HEK293 (cell line): ENCODE results near the gene GRIK2.

Experiments
- CTCF ChIA-PET: fragments of 350-600 bp; formaldehyde crosslinking; extraction: SDS; loops from one replicate; lab custom pipeline; 2021; ENCODE audit warnings: antibody characterized with exemption; lab: Yijun Ruan, JAX
- POLR2A ChIA-PET: fragments of 300-600 bp; formaldehyde crosslinking; extraction: SDS; loops from one replicate; lab custom pipeline; 2020; ENCODE audit warnings: antibody characterized with exemption, inconsistent platforms; lab: Yijun Ruan, JAX
- H3K27ac ChIP-seq: fragments of 200-500 bp; sonication (Bioruptor generic); 2 replicates; pipeline ENCODE4 v1.5.1; 2014; ENCODE audit warnings: low read depth, low read length, control low read depth, inconsistent platforms; ENCODE audit errors: extremely low read depth
- H3K36me3 ChIP-seq, 2 experiments: fragments of 200-500 bp in 1 of 2; sonication (Bioruptor generic) in 1 of 2; 1 replicate in 1 of 2; 2 replicates in 1 of 2; pipeline ENCODE4 v1.5.1; 2014 to 2017; ENCODE audit warnings: inconsistent platforms in 2 of 2, low read length in 2 of 2; ENCODE audit not compliant: control insufficient read depth in 2 of 2, insufficient read depth in 1 of 2
- H3K4me1 ChIP-seq: fragments of 200-500 bp; sonication (Bioruptor generic); 2 replicates; pipeline ENCODE4 v1.5.1; 2014; ENCODE audit warnings: mild to moderate bottlenecking, low read length, inconsistent platforms; ENCODE audit not compliant: control insufficient read depth, insufficient read depth
- H3K4me3 ChIP-seq: 2 replicates; pipeline ENCODE4 v1.5.1; 2011; ENCODE audit warnings: low read depth, mild to moderate bottlenecking, control low read depth, low read length, moderate library complexity
- H3K9me3 ChIP-seq: fragments of 200-500 bp; sonication (Bioruptor generic); 2 replicates; pipeline ENCODE4 v1.5.1; 2014; ENCODE audit warnings: low read depth, low read length, inconsistent platforms; ENCODE audit not compliant: control insufficient read depth, insufficient read depth
- SP2 ChIP-seq: fragments of 450-650 bp; formaldehyde crosslinking; IDR thresholded peaks from 2 replicates; pipeline ENCODE4 v1.5.1; 2016; ENCODE audit warnings: missing biosample characterization, missing genetic modification characterization
- ZFP3 ChIP-seq: fragments of 450-650 bp; formaldehyde crosslinking; IDR thresholded peaks from 2 replicates; pipeline ENCODE4 v1.5.1; 2016; ENCODE audit warnings: low read depth, missing biosample characterization, missing genetic modification characterization
- ZNF169 ChIP-seq: fragments of 450-650 bp; formaldehyde crosslinking; IDR thresholded peaks from 2 replicates; pipeline ENCODE4 v1.5.1; 2016; ENCODE audit warnings: missing biosample characterization, missing genetic modification characterization
- ZNF2 ChIP-seq: fragments of 450-650 bp; formaldehyde crosslinking; IDR thresholded peaks from 2 replicates; pipeline ENCODE4 v1.5.1; 2016; ENCODE audit warnings: missing biosample characterization, missing genetic modification characterization
- ZNF23 ChIP-seq: fragments of 450-650 bp; formaldehyde crosslinking; IDR thresholded peaks from 2 replicates; pipeline ENCODE4 v1.5.1; 2016; ENCODE audit warnings: missing biosample characterization, missing genetic modification characterization, borderline replicate concordance
- ZNF416 ChIP-seq: fragments of 450-650 bp; formaldehyde crosslinking; IDR thresholded peaks from 2 replicates; pipeline ENCODE4 v1.5.1; 2016; ENCODE audit warnings: missing biosample characterization, missing genetic modification characterization
- ZNF473 ChIP-seq: fragments of 450-650 bp; formaldehyde crosslinking; IDR thresholded peaks from 2 replicates; pipeline ENCODE4 v1.5.1; 2017; ENCODE audit warnings: missing biosample characterization, missing genetic modification characterization
- ZNF571 ChIP-seq: fragments of 450-650 bp; formaldehyde crosslinking; IDR thresholded peaks from 2 replicates; pipeline ENCODE4 v1.5.0; 2017; ENCODE audit warnings: missing biosample characterization, missing genetic modification characterization
- ZNF596 ChIP-seq: fragments of 450-650 bp; IDR thresholded peaks from 2 replicates; pipeline ENCODE4 v1.5.0; 2018; ENCODE audit warnings: missing biosample characterization, mild to moderate bottlenecking, missing genetic modification characterization, moderate library complexity
- ZNF660 ChIP-seq: fragments of 450-650 bp; IDR thresholded peaks from 2 replicates; pipeline ENCODE4 v1.5.1; 2018; ENCODE audit warnings: missing biosample characterization, mild to moderate bottlenecking, missing genetic modification characterization
- ZNF791 ChIP-seq: fragments of 450-650 bp; formaldehyde crosslinking; IDR thresholded peaks from 2 replicates; pipeline ENCODE4 v1.5.1; 2016; ENCODE audit warnings: missing biosample characterization, missing genetic modification characterization
- ZSCAN16 ChIP-seq: fragments of 450-650 bp; formaldehyde crosslinking; IDR thresholded peaks from 2 replicates; pipeline ENCODE4 v1.5.1; 2016; ENCODE audit warnings: missing biosample characterization, missing genetic modification characterization
- TF ChIP-seq, protein P1 (sequence below): fragments of 450-650 bp; formaldehyde crosslinking; conservative IDR thresholded peaks from 2 replicates; pipeline ENCODE4 v1.5.1; 2016; ENCODE audit warnings: low read depth, missing biosample characterization, missing genetic modification characterization
- TF ChIP-seq, protein P2 (sequence below): fragments of 450-650 bp; formaldehyde crosslinking; optimal IDR thresholded peaks from 2 replicates; pipeline ENCODE3; 2016; ENCODE audit warnings: missing biosample characterization, mild to moderate bottlenecking, missing genetic modification characterization
- TF ChIP-seq, protein P3 (sequence below): fragments of 450-650 bp; formaldehyde crosslinking; IDR thresholded peaks from 2 replicates; pipeline ENCODE4 v1.5.1; 2016; ENCODE audit warnings: missing biosample characterization, missing genetic modification characterization
- TF ChIP-seq, protein P4 (sequence below): fragments of 450-650 bp; formaldehyde crosslinking; IDR thresholded peaks from 2 replicates; pipeline ENCODE4 v1.5.1; 2017; ENCODE audit warnings: missing biosample characterization, missing genetic modification characterization
- TF ChIP-seq, protein P5 (sequence below): fragments of 450-650 bp; formaldehyde crosslinking; IDR thresholded peaks from 2 replicates; pipeline ENCODE4 v1.5.1; 2016; ENCODE audit warnings: missing biosample characterization, missing genetic modification characterization
- TF ChIP-seq, protein P6 (sequence below): IDR thresholded peaks from 2 replicates; pipeline ENCODE4 v1.6.1; 2011; ENCODE audit warnings: mild to moderate bottlenecking, low read depth, low read length, borderline replicate concordance
- TF ChIP-seq, protein P7 (sequence below): fragments of 450-650 bp; formaldehyde crosslinking; IDR thresholded peaks from 2 replicates; pipeline ENCODE4 v1.5.1; 2016; ENCODE audit warnings: missing biosample characterization, missing genetic modification characterization
- TF ChIP-seq, protein P8 (sequence below): fragments of 450-650 bp; formaldehyde crosslinking; IDR thresholded peaks from 2 replicates; pipeline ENCODE4 v1.5.1; 2017; ENCODE audit warnings: missing biosample characterization, missing genetic modification characterization

GRIK2 gene

DNA sequence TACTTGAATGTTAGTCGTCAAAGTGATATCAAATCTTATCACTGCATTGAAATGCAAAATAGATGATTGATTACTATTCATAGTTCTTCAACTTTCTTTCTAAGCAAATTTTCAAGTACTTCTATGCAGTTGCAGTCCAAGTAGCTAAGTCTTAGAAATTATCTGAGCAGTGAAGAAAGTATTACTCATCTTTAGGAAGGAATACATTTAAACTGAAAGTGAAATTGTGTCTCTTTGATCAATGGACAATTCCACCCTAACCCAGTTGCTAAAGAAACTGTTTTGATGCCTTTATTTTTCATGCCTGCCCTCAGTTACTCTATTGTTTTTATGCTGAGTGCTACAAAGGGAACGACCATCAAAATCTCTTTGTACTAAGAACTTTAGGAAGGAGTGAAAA lies 337.4 kb downstream of the GRIK2 start:
- H3K36me3 ChIP-seq, result no peaks in the 10 kb centered on the region
- no peak overlapping the region for H3K27ac ChIP-seq
- POLR2A ChIA-PET, result no interaction called here
- CTCF ChIA-PET, result no interaction called here
- TF ChIP-seq, protein P1, sequence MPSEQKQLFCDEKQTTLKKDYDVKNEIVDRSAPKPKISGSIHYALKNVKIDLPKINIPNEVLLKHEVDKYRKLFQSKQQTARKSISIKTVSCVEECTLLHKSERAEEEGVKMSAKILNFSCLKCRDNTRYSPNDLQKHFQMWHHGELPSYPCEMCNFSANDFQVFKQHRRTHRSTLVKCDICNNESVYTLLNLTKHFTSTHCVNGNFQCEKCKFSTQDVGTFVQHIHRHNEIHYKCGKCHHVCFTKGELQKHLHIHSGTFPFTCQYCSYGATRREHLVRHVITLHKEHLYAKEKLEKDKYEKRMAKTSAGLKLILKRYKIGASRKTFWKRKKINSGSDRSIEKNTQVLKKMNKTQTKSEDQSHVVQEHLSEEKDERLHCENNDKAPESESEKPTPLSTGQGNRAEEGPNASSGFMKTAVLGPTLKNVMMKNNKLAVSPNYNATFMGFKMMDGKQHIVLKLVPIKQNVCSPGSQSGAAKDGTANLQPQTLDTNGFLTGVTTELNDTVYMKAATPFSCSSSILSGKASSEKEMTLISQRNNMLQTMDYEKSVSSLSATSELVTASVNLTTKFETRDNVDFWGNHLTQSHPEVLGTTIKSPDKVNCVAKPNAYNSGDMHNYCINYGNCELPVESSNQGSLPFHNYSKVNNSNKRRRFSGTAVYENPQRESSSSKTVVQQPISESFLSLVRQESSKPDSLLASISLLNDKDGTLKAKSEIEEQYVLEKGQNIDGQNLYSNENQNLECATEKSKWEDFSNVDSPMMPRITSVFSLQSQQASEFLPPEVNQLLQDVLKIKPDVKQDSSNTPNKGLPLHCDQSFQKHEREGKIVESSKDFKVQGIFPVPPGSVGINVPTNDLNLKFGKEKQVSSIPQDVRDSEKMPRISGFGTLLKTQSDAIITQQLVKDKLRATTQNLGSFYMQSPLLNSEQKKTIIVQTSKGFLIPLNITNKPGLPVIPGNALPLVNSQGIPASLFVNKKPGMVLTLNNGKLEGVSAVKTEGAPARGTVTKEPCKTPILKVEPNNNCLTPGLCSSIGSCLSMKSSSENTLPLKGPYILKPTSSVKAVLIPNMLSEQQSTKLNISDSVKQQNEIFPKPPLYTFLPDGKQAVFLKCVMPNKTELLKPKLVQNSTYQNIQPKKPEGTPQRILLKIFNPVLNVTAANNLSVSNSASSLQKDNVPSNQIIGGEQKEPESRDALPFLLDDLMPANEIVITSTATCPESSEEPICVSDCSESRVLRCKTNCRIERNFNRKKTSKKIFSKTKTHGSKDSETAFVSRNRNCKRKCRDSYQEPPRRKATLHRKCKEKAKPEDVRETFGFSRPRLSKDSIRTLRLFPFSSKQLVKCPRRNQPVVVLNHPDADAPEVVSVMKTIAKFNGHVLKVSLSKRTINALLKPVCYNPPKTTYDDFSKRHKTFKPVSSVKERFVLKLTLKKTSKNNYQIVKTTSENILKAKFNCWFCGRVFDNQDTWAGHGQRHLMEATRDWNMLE (tag by site-specific recombination), result no peak
- no peak for TF ChIP-seq ZNF416 (tag by site-specific recombination)
- TF ChIP-seq ZNF596 (tag by site-specific recombination), result no peak
- no peak for TF ChIP-seq ZNF473 (tag by site-specific recombination)
- no peak overlapping the region for H3K4me3 ChIP-seq
- no peaks in the 10 kb centered on the region for H3K4me1 ChIP-seq
- H3K9me3 ChIP-seq, result no peaks in the 10 kb centered on the region

DNA sequence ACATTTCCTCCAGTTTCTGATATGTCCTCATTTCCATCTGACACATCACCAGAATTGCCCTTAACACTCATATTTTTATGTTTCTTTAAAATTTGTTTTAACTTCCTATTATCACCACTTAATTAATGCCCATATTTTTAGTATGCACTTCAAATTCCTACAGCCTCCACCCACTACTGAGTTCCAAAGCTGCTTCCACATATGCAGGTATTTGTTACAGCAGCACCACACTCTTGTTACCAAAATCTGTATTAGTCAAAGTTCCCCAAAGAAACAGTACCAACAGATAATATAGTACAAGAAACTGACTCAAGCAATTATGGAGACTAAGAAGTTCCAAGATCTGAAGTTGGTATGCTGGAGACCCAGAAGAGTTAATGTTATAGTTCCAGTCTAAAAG lies 340.4 kb downstream of the GRIK2 start:
- H3K27ac ChIP-seq, result no peak overlapping the region
- ChIA-PET CTCF (no interaction called here), POLR2A (no interaction called here)
- no peaks in the 10 kb centered on the region for H3K9me3 ChIP-seq
- H3K4me3 ChIP-seq, result no peak overlapping the region
- no peaks in the 10 kb centered on the region for H3K4me1 ChIP-seq
- H3K36me3 ChIP-seq, result no peaks in the 10 kb centered on the region
- TF ChIP-seq ZNF660 (tag by site-specific recombination) (no peak), ZNF169 (tag by site-specific recombination) (no peak), ZNF791 (tag by site-specific recombination) (no peak), SP2 (no peak), ZNF571 (no peak), ZNF23 (no peak), ZSCAN16 (no peak), ZNF2 (tag by site-specific recombination) (no peak), ZFP3 (tag by site-specific recombination) (no peak)
- TF ChIP-seq, protein P2, sequence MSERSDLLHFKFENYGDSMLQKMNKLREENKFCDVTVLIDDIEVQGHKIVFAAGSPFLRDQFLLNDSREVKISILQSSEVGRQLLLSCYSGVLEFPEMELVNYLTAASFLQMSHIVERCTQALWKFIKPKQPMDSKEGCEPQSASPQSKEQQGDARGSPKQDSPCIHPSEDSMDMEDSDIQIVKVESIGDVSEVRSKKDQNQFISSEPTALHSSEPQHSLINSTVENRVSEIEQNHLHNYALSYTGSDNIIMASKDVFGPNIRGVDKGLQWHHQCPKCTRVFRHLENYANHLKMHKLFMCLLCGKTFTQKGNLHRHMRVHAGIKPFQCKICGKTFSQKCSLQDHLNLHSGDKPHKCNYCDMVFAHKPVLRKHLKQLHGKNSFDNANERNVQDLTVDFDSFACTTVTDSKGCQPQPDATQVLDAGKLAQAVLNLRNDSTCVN, result no peak
- TF ChIP-seq, protein P3, sequence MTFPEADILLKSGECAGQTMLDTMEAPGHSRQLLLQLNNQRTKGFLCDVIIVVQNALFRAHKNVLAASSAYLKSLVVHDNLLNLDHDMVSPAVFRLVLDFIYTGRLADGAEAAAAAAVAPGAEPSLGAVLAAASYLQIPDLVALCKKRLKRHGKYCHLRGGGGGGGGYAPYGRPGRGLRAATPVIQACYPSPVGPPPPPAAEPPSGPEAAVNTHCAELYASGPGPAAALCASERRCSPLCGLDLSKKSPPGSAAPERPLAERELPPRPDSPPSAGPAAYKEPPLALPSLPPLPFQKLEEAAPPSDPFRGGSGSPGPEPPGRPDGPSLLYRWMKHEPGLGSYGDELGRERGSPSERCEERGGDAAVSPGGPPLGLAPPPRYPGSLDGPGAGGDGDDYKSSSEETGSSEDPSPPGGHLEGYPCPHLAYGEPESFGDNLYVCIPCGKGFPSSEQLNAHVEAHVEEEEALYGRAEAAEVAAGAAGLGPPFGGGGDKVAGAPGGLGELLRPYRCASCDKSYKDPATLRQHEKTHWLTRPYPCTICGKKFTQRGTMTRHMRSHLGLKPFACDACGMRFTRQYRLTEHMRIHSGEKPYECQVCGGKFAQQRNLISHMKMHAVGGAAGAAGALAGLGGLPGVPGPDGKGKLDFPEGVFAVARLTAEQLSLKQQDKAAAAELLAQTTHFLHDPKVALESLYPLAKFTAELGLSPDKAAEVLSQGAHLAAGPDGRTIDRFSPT (tag by site-specific recombination), result no peak
- TF ChIP-seq, protein P4, sequence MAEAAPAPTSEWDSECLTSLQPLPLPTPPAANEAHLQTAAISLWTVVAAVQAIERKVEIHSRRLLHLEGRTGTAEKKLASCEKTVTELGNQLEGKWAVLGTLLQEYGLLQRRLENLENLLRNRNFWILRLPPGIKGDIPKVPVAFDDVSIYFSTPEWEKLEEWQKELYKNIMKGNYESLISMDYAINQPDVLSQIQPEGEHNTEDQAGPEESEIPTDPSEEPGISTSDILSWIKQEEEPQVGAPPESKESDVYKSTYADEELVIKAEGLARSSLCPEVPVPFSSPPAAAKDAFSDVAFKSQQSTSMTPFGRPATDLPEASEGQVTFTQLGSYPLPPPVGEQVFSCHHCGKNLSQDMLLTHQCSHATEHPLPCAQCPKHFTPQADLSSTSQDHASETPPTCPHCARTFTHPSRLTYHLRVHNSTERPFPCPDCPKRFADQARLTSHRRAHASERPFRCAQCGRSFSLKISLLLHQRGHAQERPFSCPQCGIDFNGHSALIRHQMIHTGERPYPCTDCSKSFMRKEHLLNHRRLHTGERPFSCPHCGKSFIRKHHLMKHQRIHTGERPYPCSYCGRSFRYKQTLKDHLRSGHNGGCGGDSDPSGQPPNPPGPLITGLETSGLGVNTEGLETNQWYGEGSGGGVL, result no peak
- TF ChIP-seq, protein P5, sequence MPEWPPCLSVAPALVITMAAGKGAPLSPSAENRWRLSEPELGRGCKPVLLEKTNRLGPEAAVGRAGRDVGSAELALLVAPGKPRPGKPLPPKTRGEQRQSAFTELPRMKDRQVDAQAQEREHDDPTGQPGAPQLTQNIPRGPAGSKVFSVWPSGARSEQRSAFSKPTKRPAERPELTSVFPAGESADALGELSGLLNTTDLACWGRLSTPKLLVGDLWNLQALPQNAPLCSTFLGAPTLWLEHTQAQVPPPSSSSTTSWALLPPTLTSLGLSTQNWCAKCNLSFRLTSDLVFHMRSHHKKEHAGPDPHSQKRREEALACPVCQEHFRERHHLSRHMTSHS (tag by site-specific recombination), result no peak
- TF ChIP-seq, protein P6, sequence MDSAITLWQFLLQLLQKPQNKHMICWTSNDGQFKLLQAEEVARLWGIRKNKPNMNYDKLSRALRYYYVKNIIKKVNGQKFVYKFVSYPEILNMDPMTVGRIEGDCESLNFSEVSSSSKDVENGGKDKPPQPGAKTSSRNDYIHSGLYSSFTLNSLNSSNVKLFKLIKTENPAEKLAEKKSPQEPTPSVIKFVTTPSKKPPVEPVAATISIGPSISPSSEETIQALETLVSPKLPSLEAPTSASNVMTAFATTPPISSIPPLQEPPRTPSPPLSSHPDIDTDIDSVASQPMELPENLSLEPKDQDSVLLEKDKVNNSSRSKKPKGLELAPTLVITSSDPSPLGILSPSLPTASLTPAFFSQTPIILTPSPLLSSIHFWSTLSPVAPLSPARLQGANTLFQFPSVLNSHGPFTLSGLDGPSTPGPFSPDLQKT, result no peak
- TF ChIP-seq, protein P7, sequence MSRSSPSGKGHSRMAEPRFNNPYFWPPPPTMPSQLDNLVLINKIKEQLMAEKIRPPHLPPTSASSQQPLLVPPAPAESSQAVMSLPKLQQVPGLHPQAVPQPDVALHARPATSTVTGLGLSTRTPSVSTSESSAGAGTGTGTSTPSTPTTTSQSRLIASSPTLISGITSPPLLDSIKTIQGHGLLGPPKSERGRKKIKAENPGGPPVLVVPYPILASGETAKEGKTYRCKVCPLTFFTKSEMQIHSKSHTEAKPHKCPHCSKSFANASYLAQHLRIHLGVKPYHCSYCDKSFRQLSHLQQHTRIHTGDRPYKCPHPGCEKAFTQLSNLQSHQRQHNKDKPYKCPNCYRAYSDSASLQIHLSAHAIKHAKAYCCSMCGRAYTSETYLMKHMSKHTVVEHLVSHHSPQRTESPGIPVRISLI (tag by site-specific recombination), result no peak
- TF ChIP-seq, protein P8, sequence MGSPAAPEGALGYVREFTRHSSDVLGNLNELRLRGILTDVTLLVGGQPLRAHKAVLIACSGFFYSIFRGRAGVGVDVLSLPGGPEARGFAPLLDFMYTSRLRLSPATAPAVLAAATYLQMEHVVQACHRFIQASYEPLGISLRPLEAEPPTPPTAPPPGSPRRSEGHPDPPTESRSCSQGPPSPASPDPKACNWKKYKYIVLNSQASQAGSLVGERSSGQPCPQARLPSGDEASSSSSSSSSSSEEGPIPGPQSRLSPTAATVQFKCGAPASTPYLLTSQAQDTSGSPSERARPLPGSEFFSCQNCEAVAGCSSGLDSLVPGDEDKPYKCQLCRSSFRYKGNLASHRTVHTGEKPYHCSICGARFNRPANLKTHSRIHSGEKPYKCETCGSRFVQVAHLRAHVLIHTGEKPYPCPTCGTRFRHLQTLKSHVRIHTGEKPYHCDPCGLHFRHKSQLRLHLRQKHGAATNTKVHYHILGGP (tag by site-specific recombination), result no peak
